Measurements from ENCODE around the gene CALCB.

CALCB gene

DNA sequence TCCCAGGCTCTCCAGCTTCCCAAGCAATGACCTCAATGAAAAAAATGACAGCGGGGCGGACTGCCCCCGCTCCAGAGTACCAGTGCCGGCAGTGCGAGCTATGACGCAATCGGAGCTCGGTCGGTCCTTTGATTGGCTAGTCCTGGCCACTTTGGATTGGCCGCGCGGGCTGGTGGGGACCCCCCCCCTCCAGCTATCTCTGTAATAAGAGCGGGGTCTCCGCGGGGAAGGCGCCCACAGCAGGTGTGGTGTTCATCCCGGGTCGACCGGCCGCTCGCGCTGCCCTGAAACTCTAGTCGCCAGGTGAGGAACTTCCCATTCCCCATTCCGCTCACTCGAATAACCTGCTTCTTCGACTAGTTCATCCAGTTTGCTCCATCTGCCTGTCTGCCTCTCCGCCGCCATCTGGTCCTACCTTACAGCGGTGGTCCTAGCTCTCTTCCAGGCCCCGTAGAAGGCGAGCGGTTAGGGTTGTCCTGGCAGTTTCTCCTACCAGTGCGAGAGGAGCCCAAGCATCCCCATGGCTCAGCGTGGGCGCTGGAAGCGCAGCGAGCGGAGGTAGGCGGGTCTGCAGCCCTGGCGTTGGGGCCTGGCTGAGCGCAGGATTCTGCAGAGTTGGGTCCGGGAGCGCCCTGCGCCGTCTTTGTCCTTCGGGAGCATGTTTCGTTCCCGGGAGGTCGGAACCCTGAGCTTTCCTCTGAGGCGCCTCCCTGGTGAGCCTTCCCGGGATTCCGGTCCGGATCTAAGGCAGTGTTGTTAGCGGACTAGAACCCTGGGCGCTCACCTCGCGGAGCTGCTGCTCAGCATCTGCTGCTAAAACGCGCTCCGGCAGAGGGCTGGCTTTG lies at the start of gene CALCB (continued):
- TF ChIP-seq ZNF776 (tag by site-specific recombination; IDR thresholded peaks at IDR 0.05; ENCODE audit: borderline replicate concordance) = no peak
- TF ChIP-seq ZNF274 (IDR thresholded peaks at IDR 0.05; ENCODE audit: low read length) = no peak
- no peak for TF ChIP-seq ZNF274 (tag by site-specific recombination; IDR thresholded peaks at IDR 0.05; ENCODE audit: borderline replicate concordance)
- TF ChIP-seq ZBTB21 (tag by site-specific recombination; IDR thresholded peaks at IDR 0.05) = peak; percentile 82
- no peak for TF ChIP-seq ZNF76 (tag by site-specific recombination; IDR thresholded peaks at IDR 0.05; ENCODE audit: borderline replicate concordance, low read depth)
- no peak for TF ChIP-seq SALL2 (tag by site-specific recombination; IDR thresholded peaks at IDR 0.05; ENCODE audit: borderline replicate concordance)
- TF ChIP-seq ZNF510 (tag by site-specific recombination; IDR thresholded peaks at IDR 0.05; ENCODE audit: insufficient replicate concordance) = no peak
- TF ChIP-seq, protein P1, sequence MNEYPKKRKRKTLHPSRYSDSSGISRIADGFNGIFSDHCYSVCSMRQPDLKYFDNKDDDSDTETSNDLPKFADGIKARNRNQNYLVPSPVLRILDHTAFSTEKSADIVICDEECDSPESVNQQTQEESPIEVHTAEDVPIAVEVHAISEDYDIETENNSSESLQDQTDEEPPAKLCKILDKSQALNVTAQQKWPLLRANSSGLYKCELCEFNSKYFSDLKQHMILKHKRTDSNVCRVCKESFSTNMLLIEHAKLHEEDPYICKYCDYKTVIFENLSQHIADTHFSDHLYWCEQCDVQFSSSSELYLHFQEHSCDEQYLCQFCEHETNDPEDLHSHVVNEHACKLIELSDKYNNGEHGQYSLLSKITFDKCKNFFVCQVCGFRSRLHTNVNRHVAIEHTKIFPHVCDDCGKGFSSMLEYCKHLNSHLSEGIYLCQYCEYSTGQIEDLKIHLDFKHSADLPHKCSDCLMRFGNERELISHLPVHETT (tag by site-specific recombination; IDR thresholded peaks at IDR 0.05) = no peak
- TF ChIP-seq HOXD13 (CRISPR knock-in tag; IDR thresholded peaks at IDR 0.05; ENCODE audit: borderline replicate concordance) = no peak
- no peak for TF ChIP-seq ZNF585B (tag by site-specific recombination; IDR thresholded peaks at IDR 0.05)
- TF ChIP-seq, protein P2, sequence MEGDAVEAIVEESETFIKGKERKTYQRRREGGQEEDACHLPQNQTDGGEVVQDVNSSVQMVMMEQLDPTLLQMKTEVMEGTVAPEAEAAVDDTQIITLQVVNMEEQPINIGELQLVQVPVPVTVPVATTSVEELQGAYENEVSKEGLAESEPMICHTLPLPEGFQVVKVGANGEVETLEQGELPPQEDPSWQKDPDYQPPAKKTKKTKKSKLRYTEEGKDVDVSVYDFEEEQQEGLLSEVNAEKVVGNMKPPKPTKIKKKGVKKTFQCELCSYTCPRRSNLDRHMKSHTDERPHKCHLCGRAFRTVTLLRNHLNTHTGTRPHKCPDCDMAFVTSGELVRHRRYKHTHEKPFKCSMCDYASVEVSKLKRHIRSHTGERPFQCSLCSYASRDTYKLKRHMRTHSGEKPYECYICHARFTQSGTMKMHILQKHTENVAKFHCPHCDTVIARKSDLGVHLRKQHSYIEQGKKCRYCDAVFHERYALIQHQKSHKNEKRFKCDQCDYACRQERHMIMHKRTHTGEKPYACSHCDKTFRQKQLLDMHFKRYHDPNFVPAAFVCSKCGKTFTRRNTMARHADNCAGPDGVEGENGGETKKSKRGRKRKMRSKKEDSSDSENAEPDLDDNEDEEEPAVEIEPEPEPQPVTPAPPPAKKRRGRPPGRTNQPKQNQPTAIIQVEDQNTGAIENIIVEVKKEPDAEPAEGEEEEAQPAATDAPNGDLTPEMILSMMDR (tag by site-specific recombination; IDR thresholded peaks at IDR 0.05) = 0 out of 2 replicates have a peak, but pooled peaks have one; percentile 8
- TF ChIP-seq ZBTB20 (tag by site-specific recombination; IDR thresholded peaks at IDR 0.05) = peak; percentile 34
- no peak for TF ChIP-seq ZNF223 (tag by site-specific recombination; IDR thresholded peaks at IDR 0.05)
- TF ChIP-seq ZNF138 (tag by site-specific recombination; IDR thresholded peaks at IDR 0.05; ENCODE audit: borderline replicate concordance) = no peak
- TF ChIP-seq, protein P3, sequence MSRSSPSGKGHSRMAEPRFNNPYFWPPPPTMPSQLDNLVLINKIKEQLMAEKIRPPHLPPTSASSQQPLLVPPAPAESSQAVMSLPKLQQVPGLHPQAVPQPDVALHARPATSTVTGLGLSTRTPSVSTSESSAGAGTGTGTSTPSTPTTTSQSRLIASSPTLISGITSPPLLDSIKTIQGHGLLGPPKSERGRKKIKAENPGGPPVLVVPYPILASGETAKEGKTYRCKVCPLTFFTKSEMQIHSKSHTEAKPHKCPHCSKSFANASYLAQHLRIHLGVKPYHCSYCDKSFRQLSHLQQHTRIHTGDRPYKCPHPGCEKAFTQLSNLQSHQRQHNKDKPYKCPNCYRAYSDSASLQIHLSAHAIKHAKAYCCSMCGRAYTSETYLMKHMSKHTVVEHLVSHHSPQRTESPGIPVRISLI (tag by site-specific recombination; IDR thresholded peaks at IDR 0.05) = no peak; the same call in 1 of the 2 replicates
- TF ChIP-seq IKZF3 (tag by site-specific recombination; IDR thresholded peaks at IDR 0.05) = 0 out of 2 replicates have a peak, but pooled peaks have one; percentile 12
- no peak for TF ChIP-seq ZNF555 (tag by site-specific recombination; conservative IDR thresholded peaks at IDR 0.05)
- TF ChIP-seq ZFHX2 (tag by site-specific recombination; conservative IDR thresholded peaks at IDR 0.05) = peak; percentile 80
- TF ChIP-seq HOXC10 (CRISPR knock-in tag; IDR thresholded peaks at IDR 0.05) = no peak
- no peak for TF ChIP-seq ZNF114 (tag by site-specific recombination; IDR thresholded peaks at IDR 0.05)
- no peak for TF ChIP-seq ZBTB8A (tag by site-specific recombination; IDR thresholded peaks at IDR 0.05)
- TF ChIP-seq ZNF121 (tag by site-specific recombination; IDR thresholded peaks at IDR 0.05) = no peak
- no peak for TF ChIP-seq ZFP37 (tag by site-specific recombination; IDR thresholded peaks at IDR 0.05)
- TF ChIP-seq, protein P4, sequence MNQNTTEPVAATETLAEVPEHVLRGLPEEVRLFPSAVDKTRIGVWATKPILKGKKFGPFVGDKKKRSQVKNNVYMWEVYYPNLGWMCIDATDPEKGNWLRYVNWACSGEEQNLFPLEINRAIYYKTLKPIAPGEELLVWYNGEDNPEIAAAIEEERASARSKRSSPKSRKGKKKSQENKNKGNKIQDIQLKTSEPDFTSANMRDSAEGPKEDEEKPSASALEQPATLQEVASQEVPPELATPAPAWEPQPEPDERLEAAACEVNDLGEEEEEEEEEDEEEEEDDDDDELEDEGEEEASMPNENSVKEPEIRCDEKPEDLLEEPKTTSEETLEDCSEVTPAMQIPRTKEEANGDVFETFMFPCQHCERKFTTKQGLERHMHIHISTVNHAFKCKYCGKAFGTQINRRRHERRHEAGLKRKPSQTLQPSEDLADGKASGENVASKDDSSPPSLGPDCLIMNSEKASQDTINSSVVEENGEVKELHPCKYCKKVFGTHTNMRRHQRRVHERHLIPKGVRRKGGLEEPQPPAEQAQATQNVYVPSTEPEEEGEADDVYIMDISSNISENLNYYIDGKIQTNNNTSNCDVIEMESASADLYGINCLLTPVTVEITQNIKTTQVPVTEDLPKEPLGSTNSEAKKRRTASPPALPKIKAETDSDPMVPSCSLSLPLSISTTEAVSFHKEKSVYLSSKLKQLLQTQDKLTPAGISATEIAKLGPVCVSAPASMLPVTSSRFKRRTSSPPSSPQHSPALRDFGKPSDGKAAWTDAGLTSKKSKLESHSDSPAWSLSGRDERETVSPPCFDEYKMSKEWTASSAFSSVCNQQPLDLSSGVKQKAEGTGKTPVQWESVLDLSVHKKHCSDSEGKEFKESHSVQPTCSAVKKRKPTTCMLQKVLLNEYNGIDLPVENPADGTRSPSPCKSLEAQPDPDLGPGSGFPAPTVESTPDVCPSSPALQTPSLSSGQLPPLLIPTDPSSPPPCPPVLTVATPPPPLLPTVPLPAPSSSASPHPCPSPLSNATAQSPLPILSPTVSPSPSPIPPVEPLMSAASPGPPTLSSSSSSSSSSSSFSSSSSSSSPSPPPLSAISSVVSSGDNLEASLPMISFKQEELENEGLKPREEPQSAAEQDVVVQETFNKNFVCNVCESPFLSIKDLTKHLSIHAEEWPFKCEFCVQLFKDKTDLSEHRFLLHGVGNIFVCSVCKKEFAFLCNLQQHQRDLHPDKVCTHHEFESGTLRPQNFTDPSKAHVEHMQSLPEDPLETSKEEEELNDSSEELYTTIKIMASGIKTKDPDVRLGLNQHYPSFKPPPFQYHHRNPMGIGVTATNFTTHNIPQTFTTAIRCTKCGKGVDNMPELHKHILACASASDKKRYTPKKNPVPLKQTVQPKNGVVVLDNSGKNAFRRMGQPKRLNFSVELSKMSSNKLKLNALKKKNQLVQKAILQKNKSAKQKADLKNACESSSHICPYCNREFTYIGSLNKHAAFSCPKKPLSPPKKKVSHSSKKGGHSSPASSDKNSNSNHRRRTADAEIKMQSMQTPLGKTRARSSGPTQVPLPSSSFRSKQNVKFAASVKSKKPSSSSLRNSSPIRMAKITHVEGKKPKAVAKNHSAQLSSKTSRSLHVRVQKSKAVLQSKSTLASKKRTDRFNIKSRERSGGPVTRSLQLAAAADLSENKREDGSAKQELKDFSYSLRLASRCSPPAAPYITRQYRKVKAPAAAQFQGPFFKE (tag by site-specific recombination; IDR thresholded peaks at IDR 0.05; ENCODE audit: borderline replicate concordance) = no peak
- TF ChIP-seq, protein P5, sequence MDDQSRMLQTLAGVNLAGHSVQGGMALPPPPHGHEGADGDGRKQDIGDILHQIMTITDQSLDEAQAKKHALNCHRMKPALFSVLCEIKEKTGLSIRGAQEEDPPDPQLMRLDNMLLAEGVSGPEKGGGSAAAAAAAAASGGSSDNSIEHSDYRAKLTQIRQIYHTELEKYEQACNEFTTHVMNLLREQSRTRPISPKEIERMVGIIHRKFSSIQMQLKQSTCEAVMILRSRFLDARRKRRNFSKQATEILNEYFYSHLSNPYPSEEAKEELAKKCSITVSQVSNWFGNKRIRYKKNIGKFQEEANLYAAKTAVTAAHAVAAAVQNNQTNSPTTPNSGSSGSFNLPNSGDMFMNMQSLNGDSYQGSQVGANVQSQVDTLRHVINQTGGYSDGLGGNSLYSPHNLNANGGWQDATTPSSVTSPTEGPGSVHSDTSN (CRISPR knock-in tag; IDR thresholded peaks at IDR 0.05) = no peak
- TF ChIP-seq ZBTB48 (tag by site-specific recombination; IDR thresholded peaks at IDR 0.05) = no peak
- TF ChIP-seq ZNF658 (tag by site-specific recombination; IDR thresholded peaks at IDR 0.05) = no peak
- no peak for TF ChIP-seq ZNF311 (tag by site-specific recombination; IDR thresholded peaks at IDR 0.05; ENCODE audit: borderline replicate concordance)

Measured in HEK293 (cell line).